Measurements from ENCODE around the gene GP1BA. TPM values are rescaled to one million over a fixed set of nuclear protein-coding genes. Genes with fewer than 3 reads are reported as not detected.

GP1BA gene
- total and polyA plus RNA-seq, 2 donors (not counting 1 experiment from before 2014, with no cell fraction given) = 0.06 TPM; not detected in 1

DNA sequence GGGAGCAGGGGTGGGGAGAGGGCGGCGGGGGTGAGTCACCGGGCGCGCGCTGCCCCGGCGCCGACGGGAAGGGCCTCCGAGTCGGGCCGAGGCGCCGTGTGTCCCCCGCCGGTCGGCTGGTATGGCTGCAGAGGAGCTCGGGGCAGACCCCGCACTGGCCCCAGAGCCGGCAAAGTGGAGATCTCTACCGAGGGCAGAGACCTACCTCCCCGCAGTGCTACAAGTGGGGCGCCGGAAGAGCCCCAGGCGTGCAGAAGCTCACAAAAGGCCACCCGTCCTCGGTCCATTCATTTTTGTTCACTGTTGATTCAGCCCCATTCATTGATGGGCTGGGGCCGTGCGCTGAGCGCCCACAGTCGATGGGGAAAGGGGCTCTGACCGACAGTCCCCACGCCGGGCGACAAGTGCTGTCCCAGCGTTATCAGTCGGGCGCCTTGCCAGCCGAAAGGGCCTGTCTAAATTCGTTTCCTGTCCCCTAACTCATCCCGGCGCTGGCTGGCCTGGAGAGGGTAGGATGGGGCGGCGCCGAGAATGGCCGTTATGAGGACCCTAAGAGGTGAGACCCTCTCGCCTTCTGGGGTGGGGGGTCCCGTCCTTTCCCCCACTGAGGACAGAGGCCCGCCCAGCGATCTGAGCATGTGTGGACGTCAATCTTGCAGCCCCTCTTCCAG lies 18.1 kb downstream of the GP1BA start:
- peaks cover 30% of the 10 kb centered on the region for H4K20me1 ChIP-seq (ENCODE audit: control insufficient read depth, insufficient read depth, low read length, poor library complexity, severe bottlenecking)
- no peaks in the 10 kb centered on the region for H3K27me3 ChIP-seq (replicated peaks in 1 of 4; ENCODE audit: control extremely low read depth in 1 of 4, control insufficient read depth in 3 of 4, insufficient read depth in 4 of 4, low read length in 3 of 4)
- H3K4me1 Mint-ChIP-seq = peaks cover 33% of the 10 kb centered on the region
- H3K27ac Mint-ChIP-seq = peak overlapping the region; percentile 90
- peaks cover 24 to 32% of the 10 kb centered on the region in 2 donors for H3K4me1 ChIP-seq (ENCODE audit: control insufficient read depth in 2 of 2, insufficient read depth in 2 of 2, low read length in 2 of 2)
- H3K79me2 ChIP-seq (ENCODE audit: control insufficient read depth, insufficient read depth, low read length) = peaks cover 37% of the 10 kb centered on the region
- no peaks in the 10 kb centered on the region for H3K9me3 Mint-ChIP-seq (ENCODE audit: insufficient read depth)
- peak overlapping the region; percentile 55 to 93 for H3K27ac ChIP-seq (ENCODE audit: low read length in 2 of 2)
- ATAC-seq (ENCODE audit: low read depth) (no peak), DNase-seq (peak; percentile 66)
- ChIA-PET CTCF (interaction anchor here (1.2 to 3.0 kb wide), 2 partner anchors 17 to 41 kb away, joined by 3 to 16 read pairs; partner anchors contain the start of gene SPAG7), POLR2A (interaction anchor here (0.7 to 4.9 kb wide), 3 partner anchors 10 to 17 kb away, joined by 3 to 81 read pairs (median 38); partner anchors contain the start of genes RNF167, SLC25A11 and SPAG7)
- H2AFZ ChIP-seq (ENCODE audit: insufficient read depth, low read depth, low read length, poor library complexity, severe bottlenecking) = peak overlapping the region; percentile 97
- H3K36me3 ChIP-seq (replicated peaks in 1 of 2; ENCODE audit: control extremely low read depth in 1 of 2, control insufficient read depth in 1 of 2, extremely low read depth in 1 of 2, insufficient read depth in 2 of 2, low read length in 1 of 2) = peaks cover 0 to 17% of the 10 kb centered on the region in 2 experiments
- peak overlapping the region; percentile 97 for H3K9ac ChIP-seq (ENCODE audit: low read length)
- peak overlapping the region; percentile 21 to 99 (median 96) for H3K4me3 ChIP-seq (ENCODE audit: control extremely low read depth in 1 of 5, extremely low read depth in 1 of 5, insufficient read depth in 1 of 5, low read depth in 2 of 5, low read length in 4 of 5)
- 7% methylated on average over 48 of the region's 52 CpGs for WGBS (ENCODE audit: insufficient coverage)
- H3K4me3 Mint-ChIP-seq = peak overlapping the region; percentile 85
- peak overlapping the region; percentile 98 for H3K4me2 ChIP-seq (replicated peaks; ENCODE audit: low read depth, low read length, poor library complexity, severe bottlenecking)
- intact Hi-C loops (cut with micrococcal nuclease) = no loop called here
- H3K9me3 ChIP-seq (ENCODE audit: control extremely low read depth in 1 of 3, control insufficient read depth in 2 of 3, insufficient read depth in 1 of 3, low read length in 2 of 3) = no peaks in the 10 kb centered on the region
- no peak for TF ChIP-seq CTCF (IDR thresholded peaks at IDR 0.05)
- no peak for TF ChIP-seq EZH2 (IDR thresholded peaks at IDR 0.05; ENCODE audit: borderline replicate concordance, insufficient read depth, low read depth, low read length, poor library complexity, severe bottlenecking)
- no peaks in the 10 kb centered on the region for H3K27me3 Mint-ChIP-seq

DNA sequence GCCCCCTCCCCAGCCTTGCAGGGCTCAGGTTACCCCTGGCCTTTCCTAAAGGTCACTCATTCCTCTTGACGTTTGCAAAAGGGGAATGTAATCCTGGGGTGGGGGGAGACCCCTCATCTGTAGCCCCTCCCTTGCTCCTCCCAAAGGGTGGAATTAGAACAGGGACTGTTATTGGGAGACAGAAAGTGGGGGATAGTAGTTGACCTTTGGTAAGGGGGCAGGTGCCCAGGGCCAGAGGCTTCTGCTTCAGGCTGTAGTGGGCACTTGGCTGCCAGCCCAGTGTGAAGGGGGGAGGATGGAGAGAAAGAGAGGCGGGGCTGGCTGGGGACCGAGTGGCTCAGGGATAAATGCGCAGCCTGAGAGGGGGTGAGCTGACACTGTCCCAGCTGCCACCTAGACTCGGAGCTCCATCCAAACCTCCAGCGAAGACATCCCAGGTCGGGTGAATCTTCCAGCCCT lies 18.7 kb downstream of the GP1BA start, which contains the start of gene ENO3:
ENO3 (plus strand) TSS at position 374 of the 459 bp plus-strand sequence. CDS start 711 bp downstream, outside the sequence.
- no peaks in the 10 kb centered on the region for H3K9me3 ChIP-seq (ENCODE audit: control extremely low read depth in 1 of 3, control insufficient read depth in 2 of 3, insufficient read depth in 1 of 3, low read length in 2 of 3)
- POLR2A ChIA-PET = interaction anchor here (0.7 to 4.9 kb wide), 3 partner anchors 11 to 16 kb away, joined by 3 to 81 read pairs (median 38); partner anchors contain the start of genes RNF167, SLC25A11 and SPAG7
- H3K36me3 ChIP-seq (replicated peaks in 1 of 2; ENCODE audit: control extremely low read depth in 1 of 2, control insufficient read depth in 1 of 2, extremely low read depth in 1 of 2, insufficient read depth in 2 of 2, low read length in 1 of 2) = peaks cover 0 to 11% of the 10 kb centered on the region in 2 experiments
- 65% methylated on average over 4 of the region's 7 CpGs for WGBS (ENCODE audit: insufficient coverage)
- peak within 1 kb of the TSS; percentile 97 for H3K9ac ChIP-seq (ENCODE audit: low read length)
- Mint-ChIP-seq H3K4me1 (peaks cover 28% of the 10 kb centered on the region), H3K27ac (peak within 1 kb of the TSS; percentile 90), H3K9me3 (ENCODE audit: insufficient read depth) (no peaks in the 10 kb centered on the region), H3K4me3 (peak within 1 kb of the TSS; percentile 85), H3K27me3 (no peaks in the 10 kb centered on the region)
- ATAC-seq (ENCODE audit: low read depth) = no peak
- intact Hi-C loops (cut with micrococcal nuclease) = no loop called here
- H2AFZ ChIP-seq (ENCODE audit: insufficient read depth, low read depth, low read length, poor library complexity, severe bottlenecking) = peak within 1 kb of the TSS; percentile 97
- peak within 1 kb of the TSS; percentile 98 for H3K4me2 ChIP-seq (replicated peaks; ENCODE audit: low read depth, low read length, poor library complexity, severe bottlenecking)
- H3K4me1 ChIP-seq (ENCODE audit: control insufficient read depth in 2 of 2, insufficient read depth in 2 of 2, low read length in 2 of 2) = peaks cover 18 to 26% of the 10 kb centered on the region in 2 donors
- DNase-seq = no peak
- H3K4me3 ChIP-seq (ENCODE audit: control extremely low read depth in 1 of 5, extremely low read depth in 1 of 5, insufficient read depth in 1 of 5, low read depth in 2 of 5, low read length in 4 of 5) = peak within 1 kb of the TSS; percentile 21 to 99 (median 96)
- CTCF ChIA-PET = interaction anchor here (1.0 to 3.0 kb wide), 4 partner anchors 12 to 42 kb away, joined by 3 to 16 read pairs (median 4); partner anchors contain the start of gene SPAG7
- peaks cover 32% of the 10 kb centered on the region for H3K79me2 ChIP-seq (ENCODE audit: control insufficient read depth, insufficient read depth, low read length)
- H3K27ac ChIP-seq (ENCODE audit: low read length in 2 of 2) = peak within 1 kb of the TSS; percentile 55 to 93
- TF ChIP-seq EZH2 (IDR thresholded peaks at IDR 0.05; ENCODE audit: borderline replicate concordance, insufficient read depth, low read depth, low read length, poor library complexity, severe bottlenecking) (no peak), CTCF (IDR thresholded peaks at IDR 0.05) (no peak)
- H4K20me1 ChIP-seq (ENCODE audit: control insufficient read depth, insufficient read depth, low read length, poor library complexity, severe bottlenecking) = peaks cover 24% of the 10 kb centered on the region
- H3K27me3 ChIP-seq (replicated peaks in 1 of 4; ENCODE audit: control extremely low read depth in 1 of 4, control insufficient read depth in 3 of 4, insufficient read depth in 4 of 4, low read length in 3 of 4) = no peaks in the 10 kb centered on the region

Data from B cell (primary cell).